GM12878 (cell line): ENCODE measurements around the gene WDR72. TPM values are rescaled to one million over a fixed set of nuclear protein-coding genes. Genes with fewer than 3 reads are reported as not detected.

Experiments used
- ASH2L ChIP-seq: fragments of 300-600, 200-600 bp; sonication (generic); IDR thresholded peaks from 2 replicates; pipeline ENCODE4 v1.6.1; 2017; ENCODE audit warnings: low read depth, mild to moderate bottlenecking, borderline replicate concordance
- HDAC6 ChIP-seq: fragments of 200-600 bp; sonication (generic); IDR thresholded peaks from one replicate; pipeline ENCODE4 v1.8.0; 2017; ENCODE audit warnings: antibody characterized with exemption; ENCODE audit not compliant: unreplicated experiment
- MYB ChIP-seq: fragments of 150-350 bp; IDR thresholded peaks from 2 replicates; pipeline ENCODE4 v1.6.1; 2014; ENCODE audit warnings: mild to moderate bottlenecking, low read depth, low read length, borderline replicate concordance
- NFYB ChIP-seq: IDR thresholded peaks from 2 replicates; pipeline ENCODE4 v1.6.1; 2011; ENCODE audit warnings: low read depth, mild to moderate bottlenecking, low read length, improper control_type of control experiment, moderate library complexity; ENCODE audit not compliant: insufficient read depth
- POLR2A ChIP-seq: IDR thresholded peaks from 2 replicates; pipeline ENCODE4 v1.6.1; 2011; ENCODE audit warnings: low read depth, mild to moderate bottlenecking, low read length
- RAD21 ChIP-seq: IDR thresholded peaks from 2 replicates; pipeline ENCODE4 v1.6.1; 2011; ENCODE audit warnings: mild to moderate bottlenecking, low read depth, low read length, moderate library complexity; ENCODE audit not compliant: insufficient read depth
- RUNX3 ChIP-seq: IDR thresholded peaks from 2 replicates; pipeline ENCODE4 v1.6.1; 2012; ENCODE audit warnings: low read length, inconsistent platforms
- SMARCA5 ChIP-seq: fragments of 450-650 bp; IDR thresholded peaks from 2 replicates; pipeline ENCODE4 v1.6.1; 2017; ENCODE audit warnings: mild to moderate bottlenecking
- USF1 ChIP-seq: IDR thresholded peaks from 2 replicates; pipeline ENCODE4 v1.6.1; 2011; ENCODE audit warnings: borderline replicate concordance, low read depth, mild to moderate bottlenecking, moderate library complexity, mixed read lengths, low read length; ENCODE audit not compliant: insufficient read depth; ENCODE audit errors: extremely low read length
- polyA plus RNA-seq, 11 experiments: library from polyadenylated mRNA; depleted of rRNA in 4 of 11; unstranded in 6 of 11; stranded (reverse) in 5 of 11; fragments of >200 nt; fragmentation: Nextera tagmentation in 4 of 11; fragmentation: Illumina TruSeq in 1 of 11; extraction: Ambion mirVana in 4 of 11; extraction: Trizol in 1 of 11; gene quantifications; 1 replicate in 1 of 11; 2 replicates in 10 of 11; pipeline versions ENCODE4 v1.2.1 to v1.2.3, GENCODE V29; 2011 to 2016; ENCODE audit warnings: inconsistent platforms in 2 of 11, missing spikeins in 2 of 11, low read depth in 1 of 11
- total RNA-seq, 4 experiments: library from RNA; depleted of rRNA in 3 of 4; stranded (reverse); fragments of >200 nt in 3 of 4; fragmentation: Illumina TruSeq in 1 of 4; extraction: Trizol in 1 of 4; gene quantifications; 2 replicates each; pipeline versions ENCODE4 v1.2.1 to v1.2.3, GENCODE V29; 2013 to 2021
- TF ChIP-seq, protein P1 (sequence below): fragments of 450-650 bp; IDR thresholded peaks from 2 replicates; pipeline ENCODE4 v1.6.1; 2017; ENCODE audit warnings: mild to moderate bottlenecking, moderate library complexity
- TF ChIP-seq, protein P2 (sequence below): IDR thresholded peaks from 2 replicates; pipeline ENCODE4 v1.6.1; 2012; ENCODE audit warnings: mild to moderate bottlenecking, low read depth, low read length
- TF ChIP-seq, protein P3 (sequence below): IDR thresholded peaks from 2 replicates; pipeline ENCODE4 v1.6.1; 2011; ENCODE audit warnings: borderline replicate concordance, low read depth, mild to moderate bottlenecking, moderate library complexity, low read length; ENCODE audit not compliant: insufficient read depth, poor library complexity, severe bottlenecking
- TF ChIP-seq, protein P4 (sequence below): fragments of 450-650 bp; IDR thresholded peaks from 2 replicates; pipeline ENCODE4 v1.6.1; 2017; ENCODE audit warnings: mild to moderate bottlenecking

WDR72 gene
- total and polyA plus RNA-seq, 10 of the 15 experiments (the other 5 are each of a cell fraction or from before 2014, with no cell fraction given), result 0.03 TPM; not detected in 9

- TF ChIP-seq, protein P1, sequence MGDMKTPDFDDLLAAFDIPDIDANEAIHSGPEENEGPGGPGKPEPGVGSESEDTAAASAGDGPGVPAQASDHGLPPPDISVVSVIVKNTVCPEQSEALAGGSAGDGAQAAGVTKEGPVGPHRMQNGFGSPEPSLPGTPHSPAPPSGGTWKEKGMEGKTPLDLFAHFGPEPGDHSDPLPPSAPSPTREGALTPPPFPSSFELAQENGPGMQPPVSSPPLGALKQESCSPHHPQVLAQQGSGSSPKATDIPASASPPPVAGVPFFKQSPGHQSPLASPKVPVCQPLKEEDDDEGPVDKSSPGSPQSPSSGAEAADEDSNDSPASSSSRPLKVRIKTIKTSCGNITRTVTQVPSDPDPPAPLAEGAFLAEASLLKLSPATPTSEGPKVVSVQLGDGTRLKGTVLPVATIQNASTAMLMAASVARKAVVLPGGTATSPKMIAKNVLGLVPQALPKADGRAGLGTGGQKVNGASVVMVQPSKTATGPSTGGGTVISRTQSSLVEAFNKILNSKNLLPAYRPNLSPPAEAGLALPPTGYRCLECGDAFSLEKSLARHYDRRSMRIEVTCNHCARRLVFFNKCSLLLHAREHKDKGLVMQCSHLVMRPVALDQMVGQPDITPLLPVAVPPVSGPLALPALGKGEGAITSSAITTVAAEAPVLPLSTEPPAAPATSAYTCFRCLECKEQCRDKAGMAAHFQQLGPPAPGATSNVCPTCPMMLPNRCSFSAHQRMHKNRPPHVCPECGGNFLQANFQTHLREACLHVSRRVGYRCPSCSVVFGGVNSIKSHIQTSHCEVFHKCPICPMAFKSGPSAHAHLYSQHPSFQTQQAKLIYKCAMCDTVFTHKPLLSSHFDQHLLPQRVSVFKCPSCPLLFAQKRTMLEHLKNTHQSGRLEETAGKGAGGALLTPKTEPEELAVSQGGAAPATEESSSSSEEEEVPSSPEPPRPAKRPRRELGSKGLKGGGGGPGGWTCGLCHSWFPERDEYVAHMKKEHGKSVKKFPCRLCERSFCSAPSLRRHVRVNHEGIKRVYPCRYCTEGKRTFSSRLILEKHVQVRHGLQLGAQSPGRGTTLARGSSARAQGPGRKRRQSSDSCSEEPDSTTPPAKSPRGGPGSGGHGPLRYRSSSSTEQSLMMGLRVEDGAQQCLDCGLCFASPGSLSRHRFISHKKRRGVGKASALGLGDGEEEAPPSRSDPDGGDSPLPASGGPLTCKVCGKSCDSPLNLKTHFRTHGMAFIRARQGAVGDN, result no peak
- no peak for TF ChIP-seq ASH2L
- no peak for TF ChIP-seq RUNX3
- TF ChIP-seq, protein P2, sequence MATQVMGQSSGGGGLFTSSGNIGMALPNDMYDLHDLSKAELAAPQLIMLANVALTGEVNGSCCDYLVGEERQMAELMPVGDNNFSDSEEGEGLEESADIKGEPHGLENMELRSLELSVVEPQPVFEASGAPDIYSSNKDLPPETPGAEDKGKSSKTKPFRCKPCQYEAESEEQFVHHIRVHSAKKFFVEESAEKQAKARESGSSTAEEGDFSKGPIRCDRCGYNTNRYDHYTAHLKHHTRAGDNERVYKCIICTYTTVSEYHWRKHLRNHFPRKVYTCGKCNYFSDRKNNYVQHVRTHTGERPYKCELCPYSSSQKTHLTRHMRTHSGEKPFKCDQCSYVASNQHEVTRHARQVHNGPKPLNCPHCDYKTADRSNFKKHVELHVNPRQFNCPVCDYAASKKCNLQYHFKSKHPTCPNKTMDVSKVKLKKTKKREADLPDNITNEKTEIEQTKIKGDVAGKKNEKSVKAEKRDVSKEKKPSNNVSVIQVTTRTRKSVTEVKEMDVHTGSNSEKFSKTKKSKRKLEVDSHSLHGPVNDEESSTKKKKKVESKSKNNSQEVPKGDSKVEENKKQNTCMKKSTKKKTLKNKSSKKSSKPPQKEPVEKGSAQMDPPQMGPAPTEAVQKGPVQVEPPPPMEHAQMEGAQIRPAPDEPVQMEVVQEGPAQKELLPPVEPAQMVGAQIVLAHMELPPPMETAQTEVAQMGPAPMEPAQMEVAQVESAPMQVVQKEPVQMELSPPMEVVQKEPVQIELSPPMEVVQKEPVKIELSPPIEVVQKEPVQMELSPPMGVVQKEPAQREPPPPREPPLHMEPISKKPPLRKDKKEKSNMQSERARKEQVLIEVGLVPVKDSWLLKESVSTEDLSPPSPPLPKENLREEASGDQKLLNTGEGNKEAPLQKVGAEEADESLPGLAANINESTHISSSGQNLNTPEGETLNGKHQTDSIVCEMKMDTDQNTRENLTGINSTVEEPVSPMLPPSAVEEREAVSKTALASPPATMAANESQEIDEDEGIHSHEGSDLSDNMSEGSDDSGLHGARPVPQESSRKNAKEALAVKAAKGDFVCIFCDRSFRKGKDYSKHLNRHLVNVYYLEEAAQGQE, result no peak
- no peak for TF ChIP-seq RAD21
- TF ChIP-seq, protein P3, sequence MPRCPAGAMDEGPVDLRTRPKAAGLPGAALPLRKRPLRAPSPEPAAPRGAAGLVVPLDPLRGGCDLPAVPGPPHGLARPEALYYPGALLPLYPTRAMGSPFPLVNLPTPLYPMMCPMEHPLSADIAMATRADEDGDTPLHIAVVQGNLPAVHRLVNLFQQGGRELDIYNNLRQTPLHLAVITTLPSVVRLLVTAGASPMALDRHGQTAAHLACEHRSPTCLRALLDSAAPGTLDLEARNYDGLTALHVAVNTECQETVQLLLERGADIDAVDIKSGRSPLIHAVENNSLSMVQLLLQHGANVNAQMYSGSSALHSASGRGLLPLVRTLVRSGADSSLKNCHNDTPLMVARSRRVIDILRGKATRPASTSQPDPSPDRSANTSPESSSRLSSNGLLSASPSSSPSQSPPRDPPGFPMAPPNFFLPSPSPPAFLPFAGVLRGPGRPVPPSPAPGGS, result no peak
- no peak for TF ChIP-seq MYB
- no peak for TF ChIP-seq POLR2A
- TF ChIP-seq NFYB, result no peak
- TF ChIP-seq, protein P4, sequence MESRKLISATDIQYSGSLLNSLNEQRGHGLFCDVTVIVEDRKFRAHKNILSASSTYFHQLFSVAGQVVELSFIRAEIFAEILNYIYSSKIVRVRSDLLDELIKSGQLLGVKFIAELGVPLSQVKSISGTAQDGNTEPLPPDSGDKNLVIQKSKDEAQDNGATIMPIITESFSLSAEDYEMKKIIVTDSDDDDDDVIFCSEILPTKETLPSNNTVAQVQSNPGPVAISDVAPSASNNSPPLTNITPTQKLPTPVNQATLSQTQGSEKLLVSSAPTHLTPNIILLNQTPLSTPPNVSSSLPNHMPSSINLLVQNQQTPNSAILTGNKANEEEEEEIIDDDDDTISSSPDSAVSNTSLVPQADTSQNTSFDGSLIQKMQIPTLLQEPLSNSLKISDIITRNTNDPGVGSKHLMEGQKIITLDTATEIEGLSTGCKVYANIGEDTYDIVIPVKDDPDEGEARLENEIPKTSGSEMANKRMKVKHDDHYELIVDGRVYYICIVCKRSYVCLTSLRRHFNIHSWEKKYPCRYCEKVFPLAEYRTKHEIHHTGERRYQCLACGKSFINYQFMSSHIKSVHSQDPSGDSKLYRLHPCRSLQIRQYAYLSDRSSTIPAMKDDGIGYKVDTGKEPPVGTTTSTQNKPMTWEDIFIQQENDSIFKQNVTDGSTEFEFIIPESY, result no peak
- TF ChIP-seq HDAC6, result no peak
- no peak for TF ChIP-seq SMARCA5
- TF ChIP-seq USF1, result no peak
These were observed 100.5 kb downstream of the WDR72 start (continued) for GRCh38 chr15:53658827-53659555.
